Measurements from ENCODE around the gene TCEA2. TPM values are rescaled to one million over a fixed set of nuclear protein-coding genes. Genes with fewer than 3 reads are reported as not detected.

Gene TCEA2
- total and polyA plus RNA-seq, 11 donors, result 19.2 to 52.1 (median 42.6) TPM

DNA sequence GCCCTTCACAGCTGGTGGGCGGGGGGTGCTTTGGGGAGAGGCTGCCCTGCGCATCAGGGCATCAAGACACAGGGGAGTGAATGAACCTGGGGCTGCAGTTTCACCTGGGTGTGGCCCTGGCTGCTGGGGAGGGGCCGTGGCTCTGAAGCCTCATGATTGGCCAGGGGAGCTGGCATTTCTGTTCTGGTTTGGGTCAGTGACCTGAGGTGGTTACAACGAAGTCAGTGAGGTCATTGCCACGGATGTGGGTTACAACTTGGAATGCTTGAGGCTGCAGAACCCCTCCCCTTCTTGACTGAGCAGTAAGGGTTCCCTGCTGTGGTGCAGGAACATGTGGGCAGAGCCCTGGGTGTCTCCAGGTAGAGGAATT is 3.0 kb downstream of the TCEA2 start:
- H3K4me3 ChIP-seq, result no peak overlapping the region
- WGBS, 4 donors, result 53 to 68% (median 60%) methylated on average over 5 of the region's 5 CpGs
- no peaks in the 10 kb centered on the region for H3K27me3 ChIP-seq
- peaks cover 6 to 43% (median 20%) of the 10 kb centered on the region in 12 donors for H3K4me1 ChIP-seq
- H3K9me3 ChIP-seq, result no peaks in the 10 kb centered on the region
- peaks cover 0 to 8% (median 0%) of the 10 kb centered on the region in 9 donors for H3K36me3 ChIP-seq
- no peak for ATAC-seq
- no peak for DNase-seq
- no peak overlapping the region for H3K27ac ChIP-seq
- TF ChIP-seq POLR2A (IDR thresholded peaks at IDR 0.05), result no peak
- TF ChIP-seq, protein P1, sequence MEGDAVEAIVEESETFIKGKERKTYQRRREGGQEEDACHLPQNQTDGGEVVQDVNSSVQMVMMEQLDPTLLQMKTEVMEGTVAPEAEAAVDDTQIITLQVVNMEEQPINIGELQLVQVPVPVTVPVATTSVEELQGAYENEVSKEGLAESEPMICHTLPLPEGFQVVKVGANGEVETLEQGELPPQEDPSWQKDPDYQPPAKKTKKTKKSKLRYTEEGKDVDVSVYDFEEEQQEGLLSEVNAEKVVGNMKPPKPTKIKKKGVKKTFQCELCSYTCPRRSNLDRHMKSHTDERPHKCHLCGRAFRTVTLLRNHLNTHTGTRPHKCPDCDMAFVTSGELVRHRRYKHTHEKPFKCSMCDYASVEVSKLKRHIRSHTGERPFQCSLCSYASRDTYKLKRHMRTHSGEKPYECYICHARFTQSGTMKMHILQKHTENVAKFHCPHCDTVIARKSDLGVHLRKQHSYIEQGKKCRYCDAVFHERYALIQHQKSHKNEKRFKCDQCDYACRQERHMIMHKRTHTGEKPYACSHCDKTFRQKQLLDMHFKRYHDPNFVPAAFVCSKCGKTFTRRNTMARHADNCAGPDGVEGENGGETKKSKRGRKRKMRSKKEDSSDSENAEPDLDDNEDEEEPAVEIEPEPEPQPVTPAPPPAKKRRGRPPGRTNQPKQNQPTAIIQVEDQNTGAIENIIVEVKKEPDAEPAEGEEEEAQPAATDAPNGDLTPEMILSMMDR (IDR thresholded peaks at IDR 0.05), result no peak
- intact Hi-C loops (cut with DNase I), result loop anchor here in 1 of 10 donors (10.0 kb wide), 1 partner anchor 171 kb away; the partner anchor contains the start of gene DNAJC5

DNA sequence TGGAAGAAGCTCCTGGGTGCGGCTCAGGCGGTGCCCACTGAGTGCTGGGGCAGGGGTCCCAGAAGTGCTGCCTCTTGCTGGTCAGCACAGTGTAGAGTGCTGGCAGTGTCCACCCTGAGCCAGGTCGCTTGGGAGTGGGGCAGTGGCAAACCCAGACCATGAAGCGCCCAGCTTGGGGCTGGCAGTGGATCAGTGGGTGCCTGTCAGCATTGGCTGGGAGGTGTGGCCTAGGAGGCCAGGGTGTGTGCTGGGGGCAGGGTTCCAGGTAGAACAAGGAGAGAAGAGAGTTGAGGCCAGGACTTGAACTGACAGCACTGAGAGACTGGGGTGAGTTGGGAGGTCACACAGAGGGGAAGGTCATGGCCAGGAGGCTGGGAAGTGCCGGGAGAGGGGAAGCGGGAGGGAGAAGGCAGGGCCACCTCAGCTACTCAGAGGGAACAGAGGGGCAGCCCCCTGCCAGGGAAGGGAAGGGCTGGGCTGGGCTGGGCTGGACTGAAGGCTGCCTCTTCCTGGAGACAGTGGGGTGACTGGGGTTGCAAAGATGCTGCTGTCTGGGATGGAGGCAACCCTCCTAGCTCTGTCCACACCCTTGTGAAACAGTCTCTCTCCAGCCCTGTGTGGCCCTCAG is 4.1 kb downstream of the TCEA2 start:
- no peak for DNase-seq
- TF ChIP-seq POLR2A (IDR thresholded peaks at IDR 0.05), result no peak
- TF ChIP-seq, protein P1 (IDR thresholded peaks at IDR 0.05), result no peak
- Histone ChIP-seq H3K9me3 (no peaks in the 10 kb centered on the region), H3K4me3 (no peak overlapping the region), H3K36me3 (peaks cover 0 to 10% (median 4%) of the 10 kb centered on the region in 9 donors), H3K4me1 (peaks cover 6 to 42% (median 19%) of the 10 kb centered on the region in 12 donors), H3K27me3 (no peaks in the 10 kb centered on the region), H3K27ac (no peak overlapping the region)
- 73 to 89% (median 84%) methylated on average over 6 of the region's 6 CpGs for WGBS, 4 donors
- ATAC-seq, result no peak
- intact Hi-C loops (cut with DNase I), result loop anchor here in 1 of 10 donors (10.0 kb wide), 1 partner anchor 172 kb away; the partner anchor contains the start of gene DNAJC5

DNA sequence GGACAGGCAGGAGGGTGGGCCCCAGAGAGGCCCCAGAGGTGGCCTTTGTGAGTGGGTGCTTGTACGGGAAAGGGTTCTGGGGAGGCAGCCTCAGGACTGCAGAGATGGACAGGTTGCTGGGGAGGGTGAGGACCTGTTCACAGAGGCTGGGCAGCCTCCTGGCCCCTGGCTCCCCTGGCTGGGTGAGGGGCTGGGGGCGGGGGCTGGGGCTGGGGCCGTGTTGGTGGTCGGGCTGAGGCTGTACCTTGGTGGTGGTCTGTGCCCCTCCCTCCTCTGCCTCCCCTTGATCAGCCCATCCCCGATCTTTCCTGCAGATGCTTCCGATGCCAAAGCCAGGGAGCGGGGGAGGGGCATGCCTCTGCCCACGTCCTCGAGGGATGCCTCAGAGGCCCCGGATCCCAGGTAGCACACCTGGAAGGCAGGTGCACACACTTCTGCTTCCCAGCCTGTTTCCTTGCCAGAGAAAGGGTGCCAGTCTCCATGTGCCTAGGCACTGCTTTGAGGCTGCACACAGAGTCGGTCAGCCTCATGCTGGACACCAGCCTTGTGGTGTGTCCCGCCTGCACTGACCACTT is 4.8 kb downstream of the TCEA2 start:
- ATAC-seq (no peak), DNase-seq (no peak)
- WGBS, 4 donors, result 71 to 90% (median 78%) methylated on average over 4 to 12 of the region's 12 CpGs
- Histone ChIP-seq H3K4me3 (no peak overlapping the region), H3K4me1 (peaks cover 2 to 35% (median 13%) of the 10 kb centered on the region in 12 donors), H3K36me3 (peaks cover 0 to 14% (median 8%) of the 10 kb centered on the region in 9 donors), H3K27ac (no peak overlapping the region), H3K9me3 (no peaks in the 10 kb centered on the region), H3K27me3 (no peaks in the 10 kb centered on the region)
- no peak for TF ChIP-seq POLR2A (IDR thresholded peaks at IDR 0.05)
- TF ChIP-seq, protein P1 (IDR thresholded peaks at IDR 0.05), result no peak
- intact Hi-C loops (cut with DNase I), result loop anchor here in 1 of 10 donors (10.0 kb wide), 1 partner anchor 173 kb away; the partner anchor contains the start of gene DNAJC5
